ENCODE data around the gene PSD. TPM values are rescaled to one million over a fixed set of nuclear protein-coding genes. Genes with fewer than 3 reads are reported as not detected.

Gene PSD
- total RNA-seq, 1 experiment from 2014 or later, result 6.1 TPM

DNA sequence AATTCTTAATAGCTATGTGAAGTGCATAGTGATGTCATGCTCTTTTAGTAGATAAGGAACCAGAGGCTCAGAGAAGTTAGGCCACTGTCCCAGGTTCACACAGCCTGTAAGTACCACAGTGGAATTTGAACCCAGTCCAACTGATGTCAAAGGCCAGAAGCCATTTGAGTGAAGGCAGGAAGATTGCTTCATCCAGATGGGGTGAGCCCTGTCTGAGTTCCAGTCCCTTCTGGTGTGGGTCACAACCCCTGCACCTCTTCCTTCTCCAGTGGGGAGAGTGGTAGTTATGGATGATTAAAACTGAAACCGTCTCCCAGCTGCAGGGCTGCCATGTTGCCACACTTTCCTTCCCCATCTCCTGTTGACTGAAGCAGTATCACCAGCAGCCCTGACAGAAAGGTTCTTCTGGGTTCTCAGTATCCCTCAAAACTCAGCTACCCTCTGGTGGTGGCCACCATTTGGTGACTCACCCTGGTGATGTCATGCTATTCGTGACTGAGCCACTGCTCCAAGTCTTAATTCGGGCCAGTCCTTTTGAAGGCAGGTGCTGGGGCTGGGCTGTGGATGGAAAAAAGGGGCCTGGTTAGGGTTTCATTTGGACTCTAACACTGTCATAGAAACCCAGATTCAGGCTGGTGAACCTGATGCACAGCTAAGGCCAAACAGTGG, 34.2 kb upstream of the PSD start:
- no peak overlapping the region for H3K4me3 ChIP-seq (ENCODE audit: insufficient read depth, low read depth, low read length)
- DNase-seq, result no peak
- no peaks in the 10 kb centered on the region; the same call in 1 of the 2 replicates for H3K27me3 ChIP-seq (ENCODE audit: control insufficient read depth, insufficient read depth, low read length)
- H3K36me3 ChIP-seq (replicated peaks; ENCODE audit: control insufficient read depth, insufficient read depth, low read length), result peaks cover 7% of the 10 kb centered on the region

DNA sequence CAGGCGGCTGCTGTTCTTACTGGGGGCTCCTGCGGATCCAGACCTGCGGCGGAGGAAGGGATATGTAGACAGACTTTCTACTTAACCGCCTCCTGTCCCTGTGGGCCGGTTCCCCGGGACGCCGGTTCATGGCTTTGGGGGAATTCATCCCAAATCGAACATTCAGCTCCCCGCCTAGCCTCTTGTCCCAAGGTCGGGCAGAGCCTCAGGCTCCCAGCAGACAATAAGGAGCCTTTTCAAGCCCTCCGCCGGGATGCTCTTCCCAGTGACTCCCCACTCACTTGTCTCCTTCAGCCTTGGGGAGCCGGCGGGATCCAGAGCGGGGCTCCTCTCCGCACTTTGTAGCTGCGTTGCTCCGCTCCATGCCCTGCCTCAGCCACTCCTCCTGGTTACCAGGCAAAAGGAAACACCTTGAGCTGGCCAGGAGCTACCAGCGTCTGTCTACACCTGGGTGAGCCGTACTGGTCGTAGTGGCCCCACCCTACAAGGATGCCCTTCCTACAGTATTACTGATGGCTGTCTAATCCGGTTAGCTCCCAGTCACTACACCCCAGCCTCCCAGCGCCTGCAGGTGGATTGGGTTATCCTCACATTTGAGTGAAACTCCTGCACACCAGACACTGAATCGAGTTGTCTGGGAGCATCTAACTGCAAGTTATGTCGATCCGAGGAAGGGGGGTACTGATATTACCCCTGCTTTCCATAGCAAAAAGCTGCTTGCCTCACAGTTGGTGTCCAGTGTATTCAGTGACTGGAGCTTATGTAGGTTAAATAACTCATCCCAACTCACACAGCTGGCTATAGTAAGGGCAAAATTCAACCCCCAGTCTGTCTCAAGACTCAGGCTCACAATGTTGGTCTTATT, 32.8 kb upstream of the PSD start, which contains the start of gene C10orf95:
Gene C10orf95 (minus strand): TSS at position 439 of the 865 bp plus-strand sequence. CDS start 450 bp downstream, outside the sequence.
- Histone ChIP-seq H3K4me3 (ENCODE audit: insufficient read depth, low read depth, low read length) (peak within 1 kb of the TSS; percentile 72), H3K27me3 (ENCODE audit: control insufficient read depth, insufficient read depth, low read length) (no peaks in the 10 kb centered on the region; the same call in 1 of the 2 replicates), H3K36me3 (replicated peaks; ENCODE audit: control insufficient read depth, insufficient read depth, low read length) (peaks cover 6% of the 10 kb centered on the region)
- DNase-seq, result no peak

DNA sequence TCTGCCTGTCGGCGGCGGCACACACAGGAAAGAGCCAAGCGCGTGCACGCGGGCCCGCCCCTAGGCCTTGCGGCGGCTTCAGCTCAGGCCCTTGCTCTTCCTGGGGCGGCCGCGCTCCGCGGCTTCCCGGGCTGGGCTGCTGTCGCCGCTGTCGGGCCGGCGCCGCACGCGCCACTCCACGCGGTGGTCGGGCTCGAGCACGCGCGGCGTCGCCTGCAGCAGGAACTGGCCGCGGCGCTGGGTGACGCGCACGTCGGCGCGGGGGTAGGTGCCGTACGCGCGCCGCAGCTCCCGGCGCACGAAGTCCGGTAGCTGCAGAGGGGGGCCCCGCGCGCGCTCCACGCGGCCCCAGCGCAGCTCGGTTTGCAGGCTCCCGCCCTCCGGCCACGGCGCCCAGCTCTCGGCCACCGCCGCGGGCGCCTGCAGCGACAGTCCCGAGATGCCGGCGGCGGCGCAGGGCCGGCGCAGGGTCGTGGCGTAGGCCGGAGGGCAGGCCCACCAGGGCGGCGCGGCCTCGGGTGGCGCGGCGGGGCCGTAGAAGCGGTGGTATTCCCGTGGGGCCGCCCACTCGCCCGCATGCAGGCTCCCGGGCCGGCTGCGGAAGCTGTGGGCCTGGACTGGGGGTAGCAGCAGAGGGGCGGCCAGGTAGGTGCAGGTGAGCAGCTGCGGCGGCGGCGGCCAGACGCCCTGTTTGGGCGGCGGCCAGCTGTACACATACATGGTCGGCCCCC, 32.0 kb upstream of the PSD start:
- peak; percentile 91 for DNase-seq
- peaks cover 6% of the 10 kb centered on the region for H3K36me3 ChIP-seq (replicated peaks; ENCODE audit: control insufficient read depth, insufficient read depth, low read length)

DNA sequence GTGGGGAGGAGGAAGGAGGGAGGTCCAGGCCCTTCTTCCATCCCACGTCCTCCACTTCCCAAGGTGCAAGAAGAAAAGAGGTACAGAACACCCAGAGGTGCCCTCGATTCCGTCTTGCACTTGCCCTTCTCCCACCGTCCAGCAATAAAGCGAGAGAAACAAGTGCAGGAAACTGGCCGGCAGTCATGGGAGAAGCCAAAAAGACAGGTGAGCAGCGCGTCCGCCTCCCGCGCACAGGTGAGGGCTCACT, 31.5 kb upstream of the PSD start:
- Histone ChIP-seq H3K27me3 (ENCODE audit: control insufficient read depth, insufficient read depth, low read length) (no peaks in the 10 kb centered on the region; the same call in 1 of the 2 replicates), H3K36me3 (replicated peaks; ENCODE audit: control insufficient read depth, insufficient read depth, low read length) (peaks cover 5% of the 10 kb centered on the region), H3K4me3 (ENCODE audit: insufficient read depth, low read depth, low read length) (peak overlapping the region; percentile 72)
- DNase-seq, result no peak

More for the DNA sequence above, 32.0 kb upstream of the PSD start:
- Histone ChIP-seq H3K4me3 (ENCODE audit: insufficient read depth, low read depth, low read length) (peak overlapping the region; percentile 72), H3K27me3 (ENCODE audit: control insufficient read depth, insufficient read depth, low read length) (no peaks in the 10 kb centered on the region; the same call in 1 of the 2 replicates)

DNA sequence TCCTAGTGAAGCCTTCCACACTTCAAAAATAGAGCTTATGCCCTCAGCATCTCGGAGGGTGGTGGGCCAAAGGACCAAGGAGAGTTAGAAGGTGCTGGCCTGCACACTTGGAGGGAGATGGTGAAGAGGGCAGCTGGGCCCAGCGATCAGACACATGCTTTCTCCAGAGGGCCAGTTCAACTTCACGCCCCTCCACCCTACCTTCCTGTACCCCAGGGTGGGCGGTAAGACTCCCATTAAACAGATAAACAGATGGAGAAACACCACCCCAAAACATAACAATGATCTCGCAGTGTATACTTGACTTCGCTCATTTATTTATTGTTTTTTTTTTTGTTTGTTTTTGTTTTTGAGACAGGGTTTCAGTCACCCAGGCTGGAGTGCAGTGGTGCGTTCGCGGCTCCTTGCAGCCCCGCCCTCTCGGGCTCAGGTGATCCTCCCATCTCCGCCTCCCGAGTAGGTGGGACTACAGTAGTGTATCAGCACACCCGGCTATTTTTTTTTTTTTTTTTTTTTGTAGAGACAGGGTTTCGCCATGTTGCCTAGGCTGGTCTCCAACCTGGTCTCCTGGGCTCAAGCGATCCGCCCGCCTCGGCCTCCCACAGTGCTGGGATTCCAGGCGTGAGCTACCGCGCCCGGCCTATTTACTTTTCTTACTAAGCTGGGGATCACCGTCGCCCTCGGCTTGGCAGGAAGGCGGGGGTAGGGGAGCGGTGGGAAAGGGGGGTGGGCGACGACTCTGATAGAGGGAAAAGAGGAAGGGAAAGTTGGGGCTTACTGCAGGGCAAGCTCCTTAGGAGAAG, 30.9 kb upstream of the PSD start:
- Histone ChIP-seq H3K36me3 (replicated peaks; ENCODE audit: control insufficient read depth, insufficient read depth, low read length) (peaks cover 5% of the 10 kb centered on the region), H3K4me3 (ENCODE audit: insufficient read depth, low read depth, low read length) (peak overlapping the region; percentile 72), H3K27me3 (ENCODE audit: control insufficient read depth, insufficient read depth, low read length) (no peaks in the 10 kb centered on the region; the same call in 1 of the 2 replicates)
- peak; percentile 76 for DNase-seq

DNA sequence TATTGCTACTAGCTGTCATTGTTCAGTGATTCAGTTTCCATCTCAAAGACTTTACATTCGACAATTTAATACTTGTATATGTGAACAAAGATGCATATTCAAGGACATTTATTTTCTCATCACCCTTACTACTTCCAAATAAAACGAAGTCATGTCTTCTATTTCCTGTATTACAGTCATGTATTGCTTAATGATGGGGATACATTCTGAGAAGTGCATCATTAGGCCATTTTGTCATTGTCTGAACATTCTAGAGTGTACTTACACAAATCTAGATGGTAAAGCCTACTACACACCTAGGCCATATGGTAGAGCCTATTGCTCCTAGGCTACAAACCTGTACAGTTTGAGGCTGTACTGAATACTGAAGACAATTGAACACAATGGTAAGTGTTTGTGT, 26.3 kb upstream of the PSD start:
- Histone ChIP-seq H3K36me3 (replicated peaks; ENCODE audit: control insufficient read depth, insufficient read depth, low read length) (no peaks in the 10 kb centered on the region), H3K27me3 (ENCODE audit: control insufficient read depth, insufficient read depth, low read length) (no peaks in the 10 kb centered on the region), H3K4me3 (ENCODE audit: insufficient read depth, low read depth, low read length) (no peak overlapping the region)
- DNase-seq, result no peak

DNA sequence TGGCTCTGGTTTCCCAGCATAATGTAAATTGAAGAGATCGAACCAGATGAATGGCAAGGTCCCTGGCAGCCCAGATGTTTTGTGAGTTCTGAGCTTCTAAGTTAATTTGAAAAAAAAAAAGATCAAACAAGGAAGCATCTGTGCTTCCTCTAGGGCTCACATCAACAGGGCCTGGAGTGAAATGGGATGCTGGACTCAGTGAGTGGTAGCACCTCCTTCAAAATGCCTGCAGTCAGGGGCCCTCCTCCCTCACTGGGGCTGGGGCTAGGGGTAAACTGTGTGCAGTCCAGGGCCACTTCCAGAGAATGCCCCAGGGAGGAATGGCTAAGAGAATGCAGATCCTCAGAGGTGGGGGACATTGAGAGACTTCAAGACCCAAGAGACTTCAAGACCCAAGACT, 19.8 kb upstream of the PSD start:
- DNase-seq, result no peak
- Histone ChIP-seq H3K27me3 (ENCODE audit: control insufficient read depth, insufficient read depth, low read length) (peaks cover 31% of the 10 kb centered on the region), H3K36me3 (replicated peaks; ENCODE audit: control insufficient read depth, insufficient read depth, low read length) (no peaks in the 10 kb centered on the region), H3K4me3 (ENCODE audit: insufficient read depth, low read depth, low read length) (no peak overlapping the region)

DNA sequence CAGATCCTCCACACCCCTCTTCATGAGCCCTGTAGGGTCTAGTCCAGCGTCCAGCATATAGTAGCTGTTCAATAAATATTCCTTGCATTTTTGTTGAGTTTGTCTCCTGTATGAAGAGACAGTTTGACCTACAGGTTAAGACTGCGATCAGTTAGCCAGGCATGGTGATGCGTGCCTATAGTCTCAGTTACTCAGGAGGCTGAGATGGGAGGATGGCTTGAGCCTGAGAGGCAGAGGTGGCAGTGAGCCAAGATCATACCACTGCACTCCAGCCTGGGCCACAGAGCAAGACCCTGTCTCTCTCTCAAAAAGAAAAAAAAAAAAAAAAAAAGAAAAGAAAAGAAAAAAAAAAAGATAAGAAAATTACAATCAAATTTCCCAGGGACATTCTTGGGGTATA, 18.9 kb upstream of the PSD start:
- H3K36me3 ChIP-seq (replicated peaks; ENCODE audit: control insufficient read depth, insufficient read depth, low read length), result no peaks in the 10 kb centered on the region
- H3K27me3 ChIP-seq (ENCODE audit: control insufficient read depth, insufficient read depth, low read length), result peaks cover 35% of the 10 kb centered on the region
- DNase-seq, result no peak
- H3K4me3 ChIP-seq (ENCODE audit: insufficient read depth, low read depth, low read length), result no peak overlapping the region

DNA sequence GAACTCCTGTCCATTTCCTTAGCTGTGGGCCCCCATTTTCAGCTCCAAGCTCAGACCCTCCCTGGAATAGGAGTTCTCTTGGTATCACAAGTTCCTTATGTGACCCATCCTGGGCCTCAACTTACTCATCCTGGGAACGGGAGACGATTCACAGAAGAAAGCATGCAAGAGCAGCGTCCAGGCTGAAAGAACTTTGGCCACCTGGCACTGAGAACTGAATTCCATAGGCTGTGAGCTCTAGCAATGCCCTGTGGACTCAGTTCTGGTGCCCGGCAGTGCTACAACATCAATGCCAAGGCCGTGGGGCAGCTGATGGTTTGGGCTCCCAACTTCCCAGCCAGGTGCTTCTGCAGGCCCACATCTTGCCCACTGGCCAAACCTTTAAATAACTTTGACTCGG, 17.7 kb upstream of the PSD start:
- no peaks in the 10 kb centered on the region for H3K36me3 ChIP-seq (replicated peaks; ENCODE audit: control insufficient read depth, insufficient read depth, low read length)
- no peak overlapping the region for H3K4me3 ChIP-seq (ENCODE audit: insufficient read depth, low read depth, low read length)
- no peak for DNase-seq
- H3K27me3 ChIP-seq (ENCODE audit: control insufficient read depth, insufficient read depth, low read length), result peaks cover 35% of the 10 kb centered on the region

DNA sequence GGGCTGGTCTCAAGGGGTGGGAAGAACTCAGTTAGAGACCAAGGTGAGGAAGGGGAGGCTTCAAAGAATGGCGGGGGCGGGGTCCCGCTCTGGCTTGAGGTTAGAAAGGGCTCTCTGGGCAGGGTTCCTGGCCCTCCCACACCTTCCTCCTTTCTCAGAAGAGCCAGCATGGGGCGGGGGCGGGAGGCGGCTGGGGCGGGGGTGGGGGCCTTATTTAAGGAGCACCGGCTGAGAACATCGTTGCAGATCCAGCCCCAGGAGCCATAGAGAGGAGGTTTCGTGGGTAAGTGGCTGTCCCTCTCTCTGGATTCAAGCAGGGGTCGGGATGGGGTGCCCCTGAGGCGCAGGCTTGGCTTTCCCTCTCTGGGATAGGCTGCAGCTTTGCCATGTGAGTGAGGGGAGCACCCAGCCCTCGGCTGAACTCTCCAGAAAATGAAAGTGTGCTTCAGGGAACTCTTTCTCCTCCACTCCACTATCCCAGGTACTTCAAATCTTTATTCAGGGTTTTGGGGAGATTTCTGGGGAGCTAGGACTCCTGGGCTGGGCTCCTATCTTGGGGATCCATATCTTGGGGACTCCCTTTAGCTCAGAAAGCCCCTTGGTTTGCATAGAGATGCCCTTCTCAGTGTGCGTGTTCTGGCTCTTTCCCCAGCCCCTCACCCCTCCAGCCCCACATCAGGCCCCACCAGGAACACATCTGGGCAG, 17.1 kb upstream of the PSD start:
- DNase-seq, result peak; percentile 88
- H3K27me3 ChIP-seq (ENCODE audit: control insufficient read depth, insufficient read depth, low read length), result peaks cover 35% of the 10 kb centered on the region
- peak overlapping the region; percentile 29 for H3K4me3 ChIP-seq (ENCODE audit: insufficient read depth, low read depth, low read length)
- H3K36me3 ChIP-seq (replicated peaks; ENCODE audit: control insufficient read depth, insufficient read depth, low read length), result no peaks in the 10 kb centered on the region

DNA sequence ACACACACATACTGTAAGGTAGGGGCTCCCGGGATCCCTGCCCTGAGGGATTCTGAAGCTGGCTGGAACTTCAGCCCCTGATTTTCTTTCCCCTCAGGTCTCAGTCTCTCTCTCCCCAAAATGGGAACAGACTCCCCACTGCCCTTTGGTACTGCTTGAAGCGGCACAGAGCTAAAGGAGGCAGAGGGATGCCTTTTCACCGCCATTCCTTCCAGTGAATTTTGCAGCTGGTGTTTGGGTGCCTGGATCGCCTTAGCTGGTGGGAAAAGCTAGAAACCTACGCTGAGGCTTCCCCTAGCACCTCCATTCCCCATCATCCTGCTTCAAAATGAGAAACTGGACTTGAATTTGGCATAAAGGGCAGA, 16.5 kb upstream of the PSD start:
- Histone ChIP-seq H3K27me3 (ENCODE audit: control insufficient read depth, insufficient read depth, low read length) (peaks cover 35% of the 10 kb centered on the region), H3K36me3 (replicated peaks; ENCODE audit: control insufficient read depth, insufficient read depth, low read length) (no peaks in the 10 kb centered on the region), H3K4me3 (ENCODE audit: insufficient read depth, low read depth, low read length) (peak overlapping the region; percentile 29)
- DNase-seq, result no peak

DNA sequence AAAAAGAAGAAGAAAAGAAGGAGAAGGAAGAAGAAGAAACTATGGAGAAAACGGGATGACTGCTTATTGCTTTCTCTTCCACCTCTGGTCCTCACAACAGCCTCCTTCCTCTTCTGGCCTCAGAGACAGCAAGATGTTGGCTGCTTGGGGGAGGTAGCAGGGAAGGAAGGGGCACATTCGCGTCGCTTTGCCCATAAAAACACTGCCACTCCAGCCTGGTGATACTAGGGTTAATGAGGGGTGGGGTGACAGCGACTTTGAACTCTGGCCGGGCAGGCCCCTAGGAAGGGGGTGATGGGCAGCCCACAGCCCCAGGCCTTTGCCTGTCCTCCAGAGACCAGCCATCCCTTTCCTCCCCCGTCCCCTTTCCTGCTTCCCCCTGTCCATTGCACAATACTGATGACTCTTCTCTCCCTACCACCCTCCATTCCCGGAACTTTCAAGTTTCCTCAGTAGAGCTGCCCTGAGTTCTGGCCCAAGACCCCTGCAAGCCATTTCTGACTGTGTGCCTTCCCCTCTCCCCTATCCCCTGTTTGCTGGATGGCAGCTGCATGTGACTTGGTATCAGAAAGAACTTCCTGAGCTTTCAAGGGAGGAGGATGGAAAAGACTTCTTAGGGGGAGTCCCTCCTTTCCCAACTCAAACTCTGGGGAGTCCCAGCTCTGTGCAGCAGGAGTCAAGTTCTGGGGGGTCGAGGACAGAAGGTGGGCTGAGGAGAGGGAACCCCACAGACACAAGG, 16.0 kb upstream of the PSD start:
- peak; percentile 59 for DNase-seq
- no peak overlapping the region for H3K4me3 ChIP-seq (ENCODE audit: insufficient read depth, low read depth, low read length)
- peaks cover 35% of the 10 kb centered on the region for H3K27me3 ChIP-seq (ENCODE audit: control insufficient read depth, insufficient read depth, low read length)
- H3K36me3 ChIP-seq (replicated peaks; ENCODE audit: control insufficient read depth, insufficient read depth, low read length), result no peaks in the 10 kb centered on the region

DNA sequence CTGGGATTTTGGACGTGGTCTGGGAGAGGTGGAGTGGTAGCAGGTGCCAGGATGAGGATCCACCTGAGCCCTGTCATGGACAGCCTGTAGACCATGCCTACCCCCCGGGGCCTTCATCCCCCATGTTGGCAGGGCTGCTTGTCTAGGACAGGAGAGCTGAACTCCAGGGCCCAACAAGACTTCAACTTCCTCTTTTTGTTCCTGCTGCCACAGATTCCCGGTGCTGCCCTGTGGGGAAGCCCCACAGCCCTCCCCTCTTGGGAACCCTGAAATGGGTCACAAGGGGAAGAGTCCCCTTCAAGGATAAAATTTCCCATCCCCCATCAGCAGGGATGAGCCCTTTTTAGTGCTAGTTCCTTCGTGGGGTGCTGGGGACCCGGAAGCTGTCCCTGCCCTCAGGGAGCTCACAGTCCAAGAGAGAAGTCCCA, 15.0 kb upstream of the PSD start:
- no peak for DNase-seq

More for the DNA sequence above, 15.0 kb upstream of the PSD start:
- no peak overlapping the region for H3K4me3 ChIP-seq (ENCODE audit: insufficient read depth, low read depth, low read length)
- H3K36me3 ChIP-seq (replicated peaks; ENCODE audit: control insufficient read depth, insufficient read depth, low read length), result no peaks in the 10 kb centered on the region
- peaks cover 35% of the 10 kb centered on the region for H3K27me3 ChIP-seq (ENCODE audit: control insufficient read depth, insufficient read depth, low read length)
